HG03280 (cell line): ENCODE measurements around the gene PLOD3.
A peak's percentile ranks its signal among the peaks of the same experiment; 100 is the strongest.
"Not testable (repeated sequence)": the region's sequence is repeated elsewhere in the genome, so short reads cannot be mapped to it uniquely, and the experiment has no call there.

Experiments used
- ATAC-seq: cut with Tn5 transposase; IDR thresholded peaks from one replicate; pipeline ENCODE4 v1.9.1; 2021; ENCODE audit warnings: mild to moderate bottlenecking, moderate library complexity; ENCODE audit not compliant: unreplicated experiment

Gene PLOD3, protein sequence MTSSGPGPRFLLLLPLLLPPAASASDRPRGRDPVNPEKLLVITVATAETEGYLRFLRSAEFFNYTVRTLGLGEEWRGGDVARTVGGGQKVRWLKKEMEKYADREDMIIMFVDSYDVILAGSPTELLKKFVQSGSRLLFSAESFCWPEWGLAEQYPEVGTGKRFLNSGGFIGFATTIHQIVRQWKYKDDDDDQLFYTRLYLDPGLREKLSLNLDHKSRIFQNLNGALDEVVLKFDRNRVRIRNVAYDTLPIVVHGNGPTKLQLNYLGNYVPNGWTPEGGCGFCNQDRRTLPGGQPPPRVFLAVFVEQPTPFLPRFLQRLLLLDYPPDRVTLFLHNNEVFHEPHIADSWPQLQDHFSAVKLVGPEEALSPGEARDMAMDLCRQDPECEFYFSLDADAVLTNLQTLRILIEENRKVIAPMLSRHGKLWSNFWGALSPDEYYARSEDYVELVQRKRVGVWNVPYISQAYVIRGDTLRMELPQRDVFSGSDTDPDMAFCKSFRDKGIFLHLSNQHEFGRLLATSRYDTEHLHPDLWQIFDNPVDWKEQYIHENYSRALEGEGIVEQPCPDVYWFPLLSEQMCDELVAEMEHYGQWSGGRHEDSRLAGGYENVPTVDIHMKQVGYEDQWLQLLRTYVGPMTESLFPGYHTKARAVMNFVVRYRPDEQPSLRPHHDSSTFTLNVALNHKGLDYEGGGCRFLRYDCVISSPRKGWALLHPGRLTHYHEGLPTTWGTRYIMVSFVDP

DNA sequence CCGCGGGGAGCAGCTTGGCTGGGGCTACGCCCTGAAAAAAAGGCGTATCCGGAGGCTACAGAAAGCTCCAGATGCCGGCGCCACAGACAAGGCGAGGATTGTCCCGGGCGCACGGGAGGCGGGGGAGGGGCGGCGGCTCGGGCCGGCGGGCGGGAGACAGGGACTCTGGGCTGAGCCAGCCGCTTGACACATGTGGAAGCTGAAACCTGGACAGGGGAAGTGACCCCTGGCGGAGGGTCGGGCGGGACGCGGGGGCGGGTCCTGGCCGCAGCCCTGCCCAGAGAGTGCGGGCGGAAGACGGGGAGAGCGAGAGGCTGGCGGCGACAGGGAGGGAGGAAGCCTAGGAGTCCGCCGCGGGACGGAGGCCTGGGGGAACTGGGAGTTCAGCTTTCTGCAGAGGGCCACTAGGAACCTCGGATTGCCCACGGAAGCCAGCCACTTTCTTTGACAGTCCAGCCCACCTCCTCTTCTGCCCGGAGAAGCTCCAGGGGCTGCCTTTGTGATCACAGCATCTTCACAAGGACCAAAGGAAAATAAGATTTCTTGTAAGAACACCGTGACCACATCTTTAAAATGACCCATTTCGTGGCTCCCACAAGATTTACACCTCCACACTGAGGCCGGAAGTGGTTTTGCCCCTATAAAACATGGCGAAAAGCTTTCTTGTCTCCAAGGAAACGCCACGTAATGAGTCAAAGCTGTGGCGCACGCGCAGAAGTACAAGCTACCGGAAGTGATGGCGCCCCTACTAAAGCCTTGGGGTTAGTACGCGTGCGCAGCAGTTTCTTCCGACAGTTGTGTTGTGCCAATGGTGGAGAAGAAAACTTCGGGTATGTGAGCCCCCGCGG is at the start of gene PLOD3, which contains the start of gene ZNHIT1:
PLOD3 (minus strand) TSS at position 194 of the 848 bp plus-strand sequence. CDS start 307 bp downstream, outside the sequence.
ZNHIT1 (plus strand) TSS at position 778 of the 848 bp plus-strand sequence; CDS start at position 809, 31 bp downstream.
- peak; percentile 61 for ATAC-seq

- no peak for ATAC-seq
Measured at GRCh38 chr7:101265622-101266516, 48.5 kb upstream of the PLOD3 start.

DNA sequence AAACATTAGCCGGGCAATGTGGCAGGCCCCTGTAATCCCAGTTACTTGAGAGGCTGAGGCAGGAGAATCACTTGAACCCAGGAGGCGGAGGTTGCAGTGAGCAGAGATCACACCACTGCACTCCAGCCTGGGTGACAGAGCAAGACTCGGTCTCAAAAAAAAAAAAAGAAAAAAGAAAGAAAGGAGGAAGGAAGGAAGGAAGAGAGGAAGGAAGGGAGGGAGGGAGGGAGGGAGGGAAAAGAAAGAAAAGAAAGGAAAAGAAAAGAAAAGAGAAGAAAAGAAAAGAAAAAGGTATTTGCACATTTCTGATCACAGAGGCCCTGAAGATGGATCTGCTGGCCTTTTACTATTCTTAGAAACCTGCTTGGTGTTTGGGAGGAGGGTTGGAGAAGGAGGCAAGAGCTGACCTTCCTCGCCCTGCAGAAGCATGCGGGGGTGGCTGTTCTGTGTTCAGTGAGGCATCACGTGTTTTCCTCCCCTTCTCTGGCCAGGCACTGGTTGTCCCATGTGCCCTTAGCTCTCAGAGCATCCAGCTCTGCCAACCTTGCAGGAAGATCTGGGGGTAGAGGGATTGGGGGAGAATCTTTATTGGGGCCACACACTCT is 46.8 kb upstream of the PLOD3 start:
- ATAC-seq = not testable (repeated sequence)

- no peak for ATAC-seq
Measured at GRCh38 chr7:101258243-101258731, 40.9 kb upstream of the PLOD3 start.

DNA sequence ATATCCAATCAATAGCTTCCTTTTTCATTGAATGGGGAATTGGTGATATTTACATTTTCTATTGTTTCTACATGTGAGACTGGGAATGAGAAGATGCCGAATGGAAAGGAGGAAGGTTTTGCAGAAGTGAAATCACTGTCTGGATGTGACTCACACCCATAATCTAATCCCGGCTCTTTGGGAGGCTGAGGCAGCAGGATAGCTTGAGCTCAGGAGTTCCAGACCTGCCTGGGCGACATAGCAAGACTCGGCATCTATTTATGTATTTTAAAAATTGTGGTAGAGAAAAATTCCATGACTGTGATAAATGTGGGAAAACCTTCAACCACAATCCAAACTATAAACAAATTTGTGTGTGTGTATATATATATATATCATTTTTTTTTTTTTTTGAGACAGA is 38.4 kb upstream of the PLOD3 start:
- ATAC-seq = no peak

DNA sequence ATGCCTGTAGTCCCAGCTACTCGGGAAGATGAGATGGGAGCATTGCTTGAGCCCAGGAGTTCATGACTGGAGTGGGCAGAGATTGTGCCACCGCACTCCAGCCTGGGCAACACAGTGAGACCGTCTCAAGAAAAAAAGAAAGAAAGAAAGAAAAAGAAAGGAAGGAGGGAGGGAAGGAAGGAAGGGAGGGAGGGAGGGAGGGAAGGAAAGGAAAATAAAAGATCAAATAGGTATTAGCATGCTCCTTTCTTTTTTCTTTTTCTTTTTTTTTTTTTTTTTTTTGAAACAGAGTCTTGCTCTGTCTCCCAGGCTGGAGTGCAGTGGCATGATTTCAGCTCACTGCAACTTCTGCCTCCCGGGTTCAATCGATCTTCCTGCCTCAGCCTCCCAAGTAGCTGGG is 35.8 kb upstream of the PLOD3 start:
- ATAC-seq = not testable (repeated sequence)

GRCh38 chr7:101251871-101252659 is 34.7 kb upstream of the PLOD3 start:
- peak; percentile 99 for ATAC-seq

- no peak for ATAC-seq
Measured at GRCh38 chr7:101250324-101250723, 32.9 kb upstream of the PLOD3 start.

GRCh38 chr7:101248276-101248675 is 30.9 kb upstream of the PLOD3 start:
- ATAC-seq = no peak

- no peak for ATAC-seq
Measured at GRCh38 chr7:101245147-101245668, 27.8 kb upstream of the PLOD3 start.

- ATAC-seq = peak; percentile 88
Measured at GRCh38 chr7:101244375-101245146, 27.2 kb upstream of the PLOD3 start, which contains the start of gene FIS1. Gene FIS1 (minus strand): TSS chr7:101245081. CDS start chr7:101245004, 77 bp downstream.

- ATAC-seq = no peak
Measured at GRCh38 chr7:101243646-101244374, 26.4 kb upstream of the PLOD3 start.

- ATAC-seq = no peak
Measured at GRCh38 chr7:101241443-101242349, 24.3 kb upstream of the PLOD3 start.

DNA sequence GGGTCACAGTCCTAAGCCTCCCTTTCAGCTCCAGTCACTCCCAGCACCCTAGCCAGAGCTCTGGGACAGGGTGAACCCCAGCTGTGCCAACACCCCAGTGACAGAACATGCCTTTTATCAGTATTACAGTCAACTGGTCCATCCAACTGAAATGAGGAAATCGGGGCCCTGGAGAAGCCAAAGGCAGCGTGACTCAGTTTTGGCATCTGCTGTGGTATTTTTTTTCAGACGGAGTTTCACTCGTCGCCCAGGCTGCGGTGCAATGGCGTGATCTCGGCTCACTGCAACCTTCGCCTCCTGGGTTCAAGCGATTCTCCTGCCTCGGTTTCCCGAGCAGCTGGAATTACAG is 23.6 kb upstream of the PLOD3 start:
- ATAC-seq = no peak

DNA sequence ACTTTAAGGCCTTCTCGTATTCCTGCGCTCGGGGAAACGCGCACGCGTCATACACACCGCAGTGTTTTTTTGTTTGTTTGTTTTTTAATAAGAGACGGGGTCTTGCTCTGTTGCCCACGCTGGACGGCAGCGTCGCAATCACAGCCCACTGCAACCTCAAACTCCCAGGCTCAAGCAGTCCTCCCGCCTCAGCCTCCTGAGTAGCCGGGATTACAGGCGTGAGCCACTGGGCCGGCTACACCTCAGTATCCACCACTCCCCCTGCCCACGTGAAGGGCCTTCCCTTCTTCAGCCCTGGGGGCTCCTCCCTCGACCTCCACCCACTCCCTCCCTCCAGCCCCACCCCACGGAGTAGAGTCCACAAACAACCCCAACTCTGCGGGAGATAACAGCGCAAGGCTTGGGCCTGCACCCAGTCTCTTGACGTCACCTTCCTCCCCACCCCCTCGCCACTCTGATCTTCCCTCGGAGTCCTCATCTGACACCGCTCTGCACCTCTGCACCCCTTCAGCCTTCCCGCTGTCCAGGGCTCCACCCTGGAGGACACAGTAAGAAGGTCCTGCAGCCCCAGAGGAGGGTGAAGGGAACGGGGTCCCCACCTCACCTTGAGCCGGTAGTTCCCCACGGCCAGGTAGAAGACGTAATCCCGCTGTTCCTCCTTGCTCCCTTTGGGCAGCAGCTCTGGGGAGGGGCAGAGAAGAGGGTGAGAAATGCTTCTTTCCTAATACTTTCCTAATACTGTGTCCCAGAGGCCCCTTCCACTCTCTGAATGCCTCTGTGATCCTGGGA is 23.0 kb upstream of the PLOD3 start:
- ATAC-seq = no peak
